Erythroblast (primary cell): ENCODE results near the gene SLC16A8.

Experiments
- GATA1 ChIP-seq: IDR thresholded peaks from 2 replicates; pipeline ENCODE4 v1.6.1; 2011; ENCODE audit warnings: low read depth, mild to moderate bottlenecking, control low read depth, low read length, moderate library complexity
- POLR2A ChIP-seq: IDR thresholded peaks from 2 replicates; pipeline ENCODE4 v1.6.1; 2011; ENCODE audit warnings: mild to moderate bottlenecking, low read length

GRCh38 chr22:38035530-38035885 lies 48.5 kb downstream of the SLC16A8 start:
- no peak for TF ChIP-seq POLR2A
- no peak for TF ChIP-seq GATA1
